Neutrophil (primary cell): ENCODE measurements around the gene SLC26A3.

Experiments used
- H3K27ac ChIP-seq: fragments of 200-600 bp; sonication (generic); 2 replicates; pipeline ENCODE4 v1.5.1; 2016; ENCODE audit warnings: mild to moderate bottlenecking, moderate library complexity
- H3K27me3 ChIP-seq: fragments of 200-600 bp; sonication (generic); 2 replicates; pipeline ENCODE4 v1.6.0; 2016; ENCODE audit warnings: mild to moderate bottlenecking
- H3K36me3 ChIP-seq: fragments of 200-600 bp; sonication (generic); 2 replicates; pipeline ENCODE4 v1.5.1; 2017
- H3K4me1 ChIP-seq, 2 experiments: fragments of 200-600 bp in 1 of 2; sonication (generic) in 1 of 2; 1 replicate in 1 of 2; 2 replicates in 1 of 2; pipeline versions ENCODE4 v1.5.1 to v1.6.1; 2013 to 2016; ENCODE audit warnings: low read depth in 1 of 2, low read length in 1 of 2, mild to moderate bottlenecking in 1 of 2, moderate library complexity in 1 of 2; ENCODE audit not compliant: control insufficient read depth in 1 of 2, insufficient read depth in 1 of 2
- H3K4me3 ChIP-seq, 2 experiments: fragments of 200-600 bp in 1 of 2; sonication (generic) in 1 of 2; 1 replicate in 1 of 2; 2 replicates in 1 of 2; pipeline ENCODE4 v1.5.1; 2013 to 2016; ENCODE audit warnings: low read depth in 1 of 2, low read length in 1 of 2, mild to moderate bottlenecking in 1 of 2, moderate library complexity in 1 of 2
- H3K9me3 ChIP-seq: fragments of 200-600 bp; sonication (generic); 2 replicates; pipeline ENCODE4 v1.5.1; 2016
- TF ChIP-seq, protein P1 (sequence below): fragments of 200-600 bp; sonication (generic); IDR thresholded peaks from 2 replicates; pipeline ENCODE4 v1.5.1; 2016; ENCODE audit warnings: antibody characterized with exemption

Gene SLC26A3

DNA sequence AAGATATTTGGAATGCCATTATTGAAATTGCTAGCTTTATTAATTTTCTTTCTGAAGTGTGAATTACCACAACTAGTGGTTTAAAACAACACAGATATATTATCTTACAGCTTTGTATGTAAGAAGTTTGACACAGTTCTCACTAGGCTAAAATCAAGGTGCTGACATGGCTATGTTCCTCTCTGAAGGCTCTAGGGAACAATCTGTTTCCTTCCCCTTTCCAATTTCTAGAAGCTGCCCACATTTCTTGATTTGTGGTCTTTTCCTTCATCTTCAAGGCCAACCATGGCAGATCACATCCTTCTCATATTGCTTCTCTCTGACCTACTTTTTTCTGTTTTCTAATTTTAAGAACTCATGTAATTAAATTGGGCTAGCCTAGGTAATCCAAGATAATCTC is 43.3 kb upstream of the SLC26A3 start:
- TF ChIP-seq, protein P1, sequence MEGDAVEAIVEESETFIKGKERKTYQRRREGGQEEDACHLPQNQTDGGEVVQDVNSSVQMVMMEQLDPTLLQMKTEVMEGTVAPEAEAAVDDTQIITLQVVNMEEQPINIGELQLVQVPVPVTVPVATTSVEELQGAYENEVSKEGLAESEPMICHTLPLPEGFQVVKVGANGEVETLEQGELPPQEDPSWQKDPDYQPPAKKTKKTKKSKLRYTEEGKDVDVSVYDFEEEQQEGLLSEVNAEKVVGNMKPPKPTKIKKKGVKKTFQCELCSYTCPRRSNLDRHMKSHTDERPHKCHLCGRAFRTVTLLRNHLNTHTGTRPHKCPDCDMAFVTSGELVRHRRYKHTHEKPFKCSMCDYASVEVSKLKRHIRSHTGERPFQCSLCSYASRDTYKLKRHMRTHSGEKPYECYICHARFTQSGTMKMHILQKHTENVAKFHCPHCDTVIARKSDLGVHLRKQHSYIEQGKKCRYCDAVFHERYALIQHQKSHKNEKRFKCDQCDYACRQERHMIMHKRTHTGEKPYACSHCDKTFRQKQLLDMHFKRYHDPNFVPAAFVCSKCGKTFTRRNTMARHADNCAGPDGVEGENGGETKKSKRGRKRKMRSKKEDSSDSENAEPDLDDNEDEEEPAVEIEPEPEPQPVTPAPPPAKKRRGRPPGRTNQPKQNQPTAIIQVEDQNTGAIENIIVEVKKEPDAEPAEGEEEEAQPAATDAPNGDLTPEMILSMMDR, result no peak
- Histone ChIP-seq H3K4me1 (no peaks in the 10 kb centered on the region), H3K9me3 (no peaks in the 10 kb centered on the region), H3K27ac (no peak overlapping the region), H3K4me3 (no peak overlapping the region), H3K36me3 (no peaks in the 10 kb centered on the region), H3K27me3 (no peaks in the 10 kb centered on the region)

DNA sequence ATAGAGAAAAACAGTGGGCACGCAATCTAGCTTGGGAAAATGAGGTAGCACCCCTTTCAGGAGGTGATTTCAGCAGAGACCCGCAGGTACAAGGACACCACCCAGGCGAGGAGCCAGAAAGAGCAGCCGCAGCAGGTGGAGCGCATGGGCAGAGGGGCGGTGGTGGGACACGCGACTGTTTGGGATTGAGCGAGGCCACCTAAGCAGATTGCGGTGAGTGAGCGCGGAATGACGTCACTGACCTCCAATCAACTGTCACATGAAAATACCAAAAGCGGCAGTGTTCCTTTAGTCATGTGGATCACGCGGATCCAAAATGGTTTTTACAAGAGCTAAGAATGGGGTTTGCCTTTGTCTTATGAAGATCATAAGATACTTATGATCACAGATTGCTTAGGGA is 40.2 kb upstream of the SLC26A3 start:
- TF ChIP-seq, protein P1, result no peak
- H3K4me1 ChIP-seq, result no peaks in the 10 kb centered on the region
- no peak overlapping the region for H3K4me3 ChIP-seq
- no peaks in the 10 kb centered on the region for H3K36me3 ChIP-seq
- H3K9me3 ChIP-seq, result no peaks in the 10 kb centered on the region
- no peak overlapping the region for H3K27ac ChIP-seq
- no peaks in the 10 kb centered on the region for H3K27me3 ChIP-seq

DNA sequence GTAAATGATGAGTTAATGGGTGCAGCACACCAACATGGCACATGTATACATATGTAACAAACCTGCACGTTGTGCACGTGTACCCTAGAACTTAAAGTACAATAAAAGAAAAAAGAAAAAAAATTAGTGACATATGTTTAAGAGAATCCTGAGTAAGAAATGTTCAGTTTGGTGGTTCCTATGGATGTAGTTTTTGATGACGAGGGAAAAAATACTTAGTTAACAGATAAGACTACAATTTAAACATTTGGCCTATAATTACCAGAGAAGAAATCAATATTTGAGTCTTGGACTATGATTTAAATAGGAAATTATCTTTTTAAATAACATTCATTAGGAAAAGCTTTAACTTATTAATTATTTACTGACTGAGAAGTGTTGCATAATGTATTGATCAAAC is 39.2 kb upstream of the SLC26A3 start:
- Histone ChIP-seq H3K9me3 (no peaks in the 10 kb centered on the region), H3K36me3 (no peaks in the 10 kb centered on the region), H3K27me3 (no peaks in the 10 kb centered on the region), H3K27ac (no peak overlapping the region), H3K4me3 (no peak overlapping the region), H3K4me1 (no peaks in the 10 kb centered on the region)
- TF ChIP-seq, protein P1, result no peak

DNA sequence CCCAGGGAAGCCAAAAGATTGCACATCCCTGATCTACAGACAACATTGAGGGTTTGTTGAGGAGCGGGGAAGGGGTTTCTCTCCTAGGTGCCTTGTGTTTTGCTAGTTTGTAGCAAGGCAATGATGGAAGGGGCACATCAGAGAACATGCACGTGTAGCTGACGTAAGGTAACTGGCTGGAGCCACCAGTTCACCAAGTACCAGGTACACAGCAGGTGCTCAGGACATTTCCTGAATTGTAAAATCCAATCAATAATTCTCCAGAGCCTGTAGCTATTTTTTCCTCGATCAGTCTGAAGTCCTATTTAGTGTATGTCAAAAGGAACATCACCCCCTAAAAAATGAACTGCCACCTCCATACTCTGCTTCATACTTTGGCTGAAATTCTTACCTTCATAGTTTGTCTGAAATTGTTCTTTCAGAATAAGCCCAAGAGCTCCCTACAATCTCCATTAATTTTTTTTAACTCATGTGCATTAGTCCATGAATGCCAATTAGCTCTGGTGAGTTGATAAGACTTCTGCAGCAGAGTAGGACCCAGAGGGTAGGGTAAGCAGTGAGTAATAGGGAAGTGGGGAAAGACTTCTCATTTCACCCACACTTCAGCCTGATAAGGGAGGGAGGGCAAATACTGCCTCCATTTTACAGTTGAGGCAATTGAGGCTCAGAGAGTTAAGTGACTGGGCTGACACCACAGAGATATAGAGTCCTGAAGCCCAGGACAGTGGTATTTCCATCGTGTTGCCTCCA is 36.0 kb upstream of the SLC26A3 start:
- H3K27me3 ChIP-seq, result peaks cover 14% of the 10 kb centered on the region
- no peaks in the 10 kb centered on the region for H3K36me3 ChIP-seq
- H3K9me3 ChIP-seq, result no peaks in the 10 kb centered on the region
- no peak overlapping the region for H3K27ac ChIP-seq
- no peaks in the 10 kb centered on the region for H3K4me1 ChIP-seq
- TF ChIP-seq, protein P1, result no peak
- H3K4me3 ChIP-seq, result no peak overlapping the region

DNA sequence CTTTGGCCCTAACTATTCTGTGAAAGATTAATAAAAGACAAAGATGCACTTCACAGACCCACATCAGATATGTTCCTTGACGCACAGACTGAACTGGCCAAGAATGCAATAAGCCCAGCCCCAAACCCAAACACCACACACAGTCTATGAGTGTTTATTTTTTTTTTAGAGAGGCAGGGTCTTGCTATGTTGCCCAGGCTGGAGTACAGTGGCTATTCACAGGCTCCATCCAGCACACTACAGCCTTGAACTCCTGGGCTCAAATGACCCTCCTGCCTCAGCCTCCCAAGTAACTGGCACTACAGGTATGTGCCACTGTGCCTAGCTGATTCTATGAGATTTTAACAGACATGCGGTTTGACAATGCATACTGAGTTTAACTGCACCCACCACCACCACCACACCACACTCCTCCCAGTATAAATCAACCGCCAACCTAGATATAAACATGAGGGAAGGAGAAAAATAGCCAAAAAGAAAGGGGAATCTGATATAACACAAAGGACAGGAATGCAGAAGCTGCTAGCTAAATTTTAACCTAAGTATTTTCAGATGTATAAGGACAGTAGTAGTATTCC is 35.1 kb upstream of the SLC26A3 start:
- Histone ChIP-seq H3K4me3 (no peak overlapping the region), H3K4me1 (no peaks in the 10 kb centered on the region), H3K9me3 (no peaks in the 10 kb centered on the region), H3K36me3 (no peaks in the 10 kb centered on the region), H3K27me3 (peaks cover 14% of the 10 kb centered on the region), H3K27ac (no peak overlapping the region)
- TF ChIP-seq, protein P1, result no peak
